ENCODE data around the gene AACS. TPM values are rescaled to one million over a fixed set of nuclear protein-coding genes. Genes with fewer than 3 reads are reported as not detected.

AACS gene
- total RNA-seq, 1 donor from 2014 or later, result 32.5 TPM

GRCh38 chr12:125113263-125113662 lies 48.0 kb downstream of the AACS start:
- no peak for DNase-seq (ENCODE audit: low read depth)
- no peak overlapping the region for H3K4me3 ChIP-seq (ENCODE audit: low read depth, low read length)
- H3K36me3 ChIP-seq (ENCODE audit: control insufficient read depth, insufficient read depth, low read length), result peaks cover 2% of the 10 kb centered on the region
- no peak for TF ChIP-seq CTCF (IDR thresholded peaks at IDR 0.05; ENCODE audit: insufficient read depth, low read length, poor library complexity, severe bottlenecking)
- no peaks in the 10 kb centered on the region for H3K27me3 ChIP-seq (ENCODE audit: control insufficient read depth, insufficient read depth, low read length)

- no peak overlapping the region for H3K4me3 ChIP-seq (ENCODE audit: low read depth, low read length)
- TF ChIP-seq CTCF (IDR thresholded peaks at IDR 0.05; ENCODE audit: insufficient read depth, low read length, poor library complexity, severe bottlenecking), result no peak
- H3K36me3 ChIP-seq (ENCODE audit: control insufficient read depth, insufficient read depth, low read length), result peaks cover 2% of the 10 kb centered on the region
- no peak for DNase-seq (ENCODE audit: low read depth)
- H3K27me3 ChIP-seq (ENCODE audit: control insufficient read depth, insufficient read depth, low read length), result no peaks in the 10 kb centered on the region
These were observed 48.6 kb downstream of the AACS start for GRCh38 chr12:125113789-125114188.

GRCh38 chr12:125114365-125115141 lies 49.3 kb downstream of the AACS start:
- no peak for TF ChIP-seq CTCF (IDR thresholded peaks at IDR 0.05; ENCODE audit: insufficient read depth, low read length, poor library complexity, severe bottlenecking)
- no peak overlapping the region for H3K4me3 ChIP-seq (ENCODE audit: low read depth, low read length)
- H3K36me3 ChIP-seq (ENCODE audit: control insufficient read depth, insufficient read depth, low read length), result peaks cover 2% of the 10 kb centered on the region
- no peak for DNase-seq (ENCODE audit: low read depth)
- no peaks in the 10 kb centered on the region for H3K27me3 ChIP-seq (ENCODE audit: control insufficient read depth, insufficient read depth, low read length)

- H3K27me3 ChIP-seq (ENCODE audit: control insufficient read depth, insufficient read depth, low read length), result no peaks in the 10 kb centered on the region
- peaks cover 5% of the 10 kb centered on the region for H3K36me3 ChIP-seq (ENCODE audit: control insufficient read depth, insufficient read depth, low read length)
- no peak for DNase-seq (ENCODE audit: low read depth)
- H3K4me3 ChIP-seq (ENCODE audit: low read depth, low read length), result no peak overlapping the region
- no peak for TF ChIP-seq CTCF (IDR thresholded peaks at IDR 0.05; ENCODE audit: insufficient read depth, low read length, poor library complexity, severe bottlenecking)
These were observed 55.3 kb downstream of the AACS start for GRCh38 chr12:125120566-125120965.

GRCh38 chr12:125121106-125121505 lies 55.9 kb downstream of the AACS start:
- Histone ChIP-seq H3K27me3 (ENCODE audit: control insufficient read depth, insufficient read depth, low read length) (no peaks in the 10 kb centered on the region), H3K36me3 (ENCODE audit: control insufficient read depth, insufficient read depth, low read length) (peaks cover 4% of the 10 kb centered on the region), H3K4me3 (ENCODE audit: low read depth, low read length) (no peak overlapping the region)
- TF ChIP-seq CTCF (IDR thresholded peaks at IDR 0.05; ENCODE audit: insufficient read depth, low read length, poor library complexity, severe bottlenecking), result no peak
- DNase-seq (ENCODE audit: low read depth), result no peak

GRCh38 chr12:125122668-125123067 lies 57.4 kb downstream of the AACS start:
- Histone ChIP-seq H3K27me3 (ENCODE audit: control insufficient read depth, insufficient read depth, low read length) (no peaks in the 10 kb centered on the region), H3K36me3 (ENCODE audit: control insufficient read depth, insufficient read depth, low read length) (peaks cover 4% of the 10 kb centered on the region), H3K4me3 (ENCODE audit: low read depth, low read length) (no peak overlapping the region)
- TF ChIP-seq CTCF (IDR thresholded peaks at IDR 0.05; ENCODE audit: insufficient read depth, low read length, poor library complexity, severe bottlenecking), result no peak
- DNase-seq (ENCODE audit: low read depth), result no peak
